ENCODE data around the gene FAM241B. TPM values are rescaled to one million over a fixed set of nuclear protein-coding genes. Genes with fewer than 3 reads are reported as not detected.

FAM241B gene
- total RNA-seq, 1 experiment from 2014 or later = 21.6 TPM

GRCh38 chr10:69659241-69660038, 29.4 kb downstream of the FAM241B start:
- no peak for DNase-seq (ENCODE audit: low read depth)
- in situ Hi-C loops (cut with HindIII; ENCODE audit: low pct_unique_long_range_greater_than_20kb, low sequenced_read_pairs) = no loop called here

- in situ Hi-C loops (cut with HindIII; ENCODE audit: low pct_unique_long_range_greater_than_20kb, low sequenced_read_pairs) = no loop called here
- DNase-seq (ENCODE audit: low read depth) = no peak
Observed at GRCh38 chr10:69660296-69660695, 30.2 kb downstream of the FAM241B start.

GRCh38 chr10:69661414-69662172, 31.5 kb downstream of the FAM241B start:
- no peak for DNase-seq (ENCODE audit: low read depth)
- in situ Hi-C loops (cut with HindIII; ENCODE audit: low pct_unique_long_range_greater_than_20kb, low sequenced_read_pairs) = no loop called here

DNA sequence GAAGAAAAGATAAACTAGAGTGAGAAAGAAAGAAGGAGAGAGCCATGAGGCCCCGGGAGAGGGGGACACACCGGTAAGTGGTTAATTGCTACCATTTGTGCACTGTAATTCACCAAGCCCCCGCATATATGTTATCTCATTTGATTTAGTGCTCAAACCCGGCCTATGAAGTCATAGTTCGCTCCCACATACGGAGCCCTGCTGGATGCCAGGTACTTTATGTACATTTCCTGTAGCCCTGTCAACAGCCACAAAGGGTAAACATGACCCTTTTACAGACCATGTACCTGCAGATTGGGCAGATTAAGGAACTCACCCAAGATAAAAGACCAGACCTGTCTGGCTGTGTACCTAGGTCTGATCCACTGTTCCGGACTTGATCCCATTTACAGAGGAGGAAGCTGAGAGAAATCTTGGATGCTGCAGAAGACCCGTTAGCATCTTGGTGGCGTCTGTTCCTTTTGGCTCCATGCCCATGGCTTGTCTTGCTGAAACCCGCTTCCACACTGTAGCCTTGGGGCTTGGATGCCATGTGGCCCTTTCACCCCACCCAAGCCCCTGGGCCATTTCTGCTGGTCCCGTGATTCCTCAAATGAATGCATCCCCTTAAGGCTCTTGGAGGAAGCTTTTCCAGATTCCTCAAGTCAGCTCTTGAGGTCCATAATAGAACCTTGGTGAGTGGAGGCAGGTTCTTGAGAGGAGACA, 32.3 kb downstream of the FAM241B start:
- in situ Hi-C loops (cut with HindIII; ENCODE audit: low pct_unique_long_range_greater_than_20kb, low sequenced_read_pairs) = no loop called here
- DNase-seq (ENCODE audit: low read depth) = no peak

GRCh38 chr10:69662901-69663300, 32.9 kb downstream of the FAM241B start:
- DNase-seq (ENCODE audit: low read depth) = no peak
- in situ Hi-C loops (cut with HindIII; ENCODE audit: low pct_unique_long_range_greater_than_20kb, low sequenced_read_pairs) = no loop called here

- no peak for DNase-seq (ENCODE audit: low read depth)
- in situ Hi-C loops (cut with HindIII; ENCODE audit: low pct_unique_long_range_greater_than_20kb, low sequenced_read_pairs) = no loop called here
Observed at GRCh38 chr10:69663369-69663947, 33.4 kb downstream of the FAM241B start.

DNA sequence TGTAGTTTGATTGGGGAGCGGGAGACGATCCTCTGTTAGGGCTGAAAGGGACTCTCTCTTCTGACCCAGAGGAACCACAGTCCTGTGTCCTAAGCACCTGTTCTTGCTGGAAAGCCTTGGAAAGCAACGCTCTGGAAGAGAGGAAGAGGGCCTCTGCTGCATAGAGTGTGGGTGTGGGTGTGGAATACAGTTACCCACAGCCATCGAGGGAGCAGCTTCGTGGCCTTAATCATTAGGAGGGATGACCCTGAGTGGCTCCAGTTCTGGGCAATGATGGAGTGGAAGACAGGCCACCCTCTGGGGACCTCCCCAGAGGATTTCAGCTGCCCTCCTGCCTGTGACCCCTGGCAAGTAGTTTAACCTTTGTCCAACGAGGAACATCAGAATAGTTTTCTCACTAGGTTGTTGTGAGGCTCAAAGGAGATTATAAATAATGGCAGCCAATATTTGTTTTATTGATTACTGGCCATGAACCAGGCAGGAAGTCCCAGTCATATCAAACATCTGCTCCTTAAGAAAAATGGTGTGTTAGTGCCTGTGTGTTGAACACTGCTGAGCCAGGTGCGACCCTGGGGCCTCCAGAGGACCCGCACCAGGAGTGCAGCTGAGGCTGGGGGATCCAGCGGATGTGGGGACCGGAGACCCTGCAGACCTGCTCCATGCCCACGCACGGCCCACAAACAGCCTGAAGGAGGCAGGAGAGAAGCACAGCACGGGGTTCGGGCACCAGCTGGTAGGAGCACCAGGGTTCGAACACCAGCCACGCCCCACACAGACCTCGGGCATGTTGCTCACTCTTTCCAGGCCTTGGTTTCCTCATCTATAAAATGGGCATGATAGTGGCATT, 35.6 kb downstream of the FAM241B start:
- no peak for DNase-seq (ENCODE audit: low read depth)
- in situ Hi-C loops (cut with HindIII; ENCODE audit: low pct_unique_long_range_greater_than_20kb, low sequenced_read_pairs) = no loop called here

- DNase-seq (ENCODE audit: low read depth) = no peak
- in situ Hi-C loops (cut with HindIII; ENCODE audit: low pct_unique_long_range_greater_than_20kb, low sequenced_read_pairs) = no loop called here
Observed at GRCh38 chr10:69666756-69667155, 36.7 kb downstream of the FAM241B start.

GRCh38 chr10:69668721-69669120, 38.7 kb downstream of the FAM241B start:
- DNase-seq (ENCODE audit: low read depth) = no peak
- in situ Hi-C loops (cut with HindIII; ENCODE audit: low pct_unique_long_range_greater_than_20kb, low sequenced_read_pairs) = no loop called here

DNA sequence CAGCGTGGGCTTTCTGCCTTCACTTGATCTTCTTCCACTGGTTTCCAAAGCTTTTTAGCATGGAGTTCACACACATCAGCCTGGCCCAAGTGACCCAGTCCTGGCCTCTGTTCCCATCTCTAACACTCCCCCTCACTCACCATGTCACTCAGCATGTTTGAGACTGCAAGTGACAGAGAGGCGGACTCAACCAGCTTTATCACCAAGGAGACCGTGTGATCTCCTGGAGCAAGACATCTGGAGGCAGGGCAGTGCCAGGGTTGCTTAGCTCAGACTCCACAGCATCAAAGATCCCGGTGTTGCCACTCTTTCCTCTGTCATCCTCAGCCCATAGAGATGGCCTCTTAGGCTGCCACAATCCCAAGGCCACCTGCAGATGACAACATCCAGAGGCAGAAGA, 39.4 kb downstream of the FAM241B start:
- in situ Hi-C loops (cut with HindIII; ENCODE audit: low pct_unique_long_range_greater_than_20kb, low sequenced_read_pairs) = no loop called here

DNA sequence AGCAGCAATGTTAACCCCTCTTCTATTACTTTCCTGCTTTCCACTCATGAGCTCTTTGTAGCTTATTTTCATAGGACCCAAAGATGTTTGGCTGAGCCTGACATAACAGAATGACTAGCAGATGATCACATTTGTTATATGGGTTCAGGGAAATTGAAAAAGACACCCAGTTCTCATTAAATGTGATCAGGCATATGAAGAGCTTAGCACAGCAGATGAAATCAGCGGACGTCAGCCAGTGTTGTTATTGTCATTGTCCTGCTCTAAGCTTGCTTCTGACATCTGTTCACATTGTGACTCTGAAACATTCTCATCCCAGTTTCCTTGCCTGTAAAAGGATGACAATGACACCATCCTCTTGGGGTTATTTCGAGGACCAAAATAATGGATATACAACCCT, 43.5 kb downstream of the FAM241B start:
- in situ Hi-C loops (cut with HindIII; ENCODE audit: low pct_unique_long_range_greater_than_20kb, low sequenced_read_pairs) = no loop called here
- DNase-seq (ENCODE audit: low read depth) = no peak

More for the DNA sequence above, 39.4 kb downstream of the FAM241B start:
- DNase-seq (ENCODE audit: low read depth) = no peak

DNA sequence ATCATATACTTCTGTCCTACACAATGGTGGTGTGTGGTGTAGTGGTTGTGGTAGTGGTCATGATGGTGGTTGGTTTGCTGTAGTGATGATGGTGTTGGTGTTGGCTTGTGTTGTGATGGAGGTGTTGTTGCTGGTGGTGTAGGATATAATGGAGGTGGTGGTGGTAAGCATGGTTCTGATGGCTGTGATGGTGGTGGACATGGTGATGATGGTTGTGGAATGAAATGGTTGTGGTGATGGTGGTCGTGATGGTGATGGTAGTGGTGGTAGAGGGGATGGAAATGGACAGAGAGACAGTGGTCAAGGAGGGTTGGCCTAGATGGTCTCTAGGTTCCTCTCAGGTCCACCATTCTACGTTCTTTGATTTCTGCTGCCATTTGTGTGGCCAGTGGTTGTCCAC, 44.7 kb downstream of the FAM241B start:
- no peak for DNase-seq (ENCODE audit: low read depth)
- in situ Hi-C loops (cut with HindIII; ENCODE audit: low pct_unique_long_range_greater_than_20kb, low sequenced_read_pairs) = no loop called here

- in situ Hi-C loops (cut with HindIII; ENCODE audit: low pct_unique_long_range_greater_than_20kb, low sequenced_read_pairs) = no loop called here
- DNase-seq (ENCODE audit: low read depth) = no peak
Observed at GRCh38 chr10:69676301-69676700, 46.3 kb downstream of the FAM241B start.

DNA sequence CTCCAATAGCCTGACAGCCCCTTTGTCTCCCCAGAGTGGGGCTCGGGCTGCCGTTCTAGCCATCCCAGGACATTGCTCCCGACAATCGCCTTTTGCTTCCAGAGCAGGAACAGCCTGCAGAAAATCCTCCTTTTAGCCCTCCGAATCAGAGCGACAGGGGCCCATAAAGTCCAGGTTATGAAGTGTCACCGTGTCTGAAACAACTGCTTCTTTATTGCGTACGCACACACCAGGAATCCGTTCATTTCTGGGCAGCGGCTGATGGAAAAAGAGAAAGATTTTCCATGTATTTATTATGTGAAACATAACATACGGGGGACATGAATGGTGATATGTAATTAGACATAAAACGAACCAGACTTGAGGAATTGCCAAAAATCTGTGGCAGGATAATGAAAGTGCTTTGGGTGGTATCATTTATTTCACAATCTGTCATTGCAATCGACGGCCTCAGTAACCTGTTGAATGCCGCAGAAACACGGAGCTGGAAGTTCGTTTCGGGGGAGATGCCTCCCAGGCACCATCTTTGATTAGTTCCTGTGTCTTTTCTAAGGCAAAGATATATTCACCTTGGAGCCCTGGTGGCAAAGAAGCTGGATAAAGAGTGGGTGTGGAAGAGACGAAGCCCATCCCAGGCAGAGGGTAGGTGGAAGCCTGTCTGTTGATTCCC, 48.1 kb downstream of the FAM241B start:
- in situ Hi-C loops (cut with HindIII; ENCODE audit: low pct_unique_long_range_greater_than_20kb, low sequenced_read_pairs) = no loop called here
- DNase-seq (ENCODE audit: low read depth) = no peak

- in situ Hi-C loops (cut with HindIII; ENCODE audit: low pct_unique_long_range_greater_than_20kb, low sequenced_read_pairs) = no loop called here
Observed at GRCh38 chr10:69679736-69680135, 49.7 kb downstream of the FAM241B start.

DNA sequence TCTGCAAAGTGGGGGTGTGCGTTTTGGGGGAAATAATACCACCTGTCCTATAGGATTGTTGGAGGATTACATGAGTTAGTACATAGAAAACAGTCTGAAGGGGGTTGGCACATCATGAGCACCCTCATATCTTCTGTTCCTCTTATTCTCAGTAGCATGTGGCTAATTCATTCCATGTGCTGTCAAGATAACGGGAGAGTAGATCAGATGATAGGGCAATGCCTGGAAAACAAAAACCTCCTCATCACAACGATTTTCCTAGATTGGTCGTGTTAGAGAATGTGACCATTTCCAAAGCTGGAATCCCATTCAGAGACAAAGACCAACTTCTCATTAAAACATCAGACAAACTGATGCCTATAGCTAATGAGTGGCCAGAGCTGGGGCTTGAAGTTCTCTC, 50.6 kb downstream of the FAM241B start:
- in situ Hi-C loops (cut with HindIII; ENCODE audit: low pct_unique_long_range_greater_than_20kb, low sequenced_read_pairs) = no loop called here

More at GRCh38 chr10:69679736-69680135, 49.7 kb downstream of the FAM241B start:
- no peak for DNase-seq (ENCODE audit: low read depth)

GRCh38 chr10:69681436-69681835, 51.4 kb downstream of the FAM241B start:
- in situ Hi-C loops (cut with HindIII; ENCODE audit: low pct_unique_long_range_greater_than_20kb, low sequenced_read_pairs) = no loop called here
- DNase-seq (ENCODE audit: low read depth) = no peak

More for the DNA sequence above, 50.6 kb downstream of the FAM241B start:
- no peak for DNase-seq (ENCODE audit: low read depth)
